MM.1S (cell line): ENCODE data around the gene LDLRAD4.

Experiments used
- EZH2 ChIP-seq: fragments of 300-600 bp; sonication (generic); optimal IDR thresholded peaks from 2 replicates; pipeline ENCODE3; 2017; ENCODE audit warnings: low read depth, mild to moderate bottlenecking, antibody characterized with exemption, low read length, mixed read lengths
- EZH2phosphoT487 ChIP-seq: fragments of 300-600 bp; sonication (generic); IDR thresholded peaks from 2 replicates; pipeline ENCODE4 v1.6.1; 2018; ENCODE audit warnings: antibody characterized with exemption, low read length

DNA sequence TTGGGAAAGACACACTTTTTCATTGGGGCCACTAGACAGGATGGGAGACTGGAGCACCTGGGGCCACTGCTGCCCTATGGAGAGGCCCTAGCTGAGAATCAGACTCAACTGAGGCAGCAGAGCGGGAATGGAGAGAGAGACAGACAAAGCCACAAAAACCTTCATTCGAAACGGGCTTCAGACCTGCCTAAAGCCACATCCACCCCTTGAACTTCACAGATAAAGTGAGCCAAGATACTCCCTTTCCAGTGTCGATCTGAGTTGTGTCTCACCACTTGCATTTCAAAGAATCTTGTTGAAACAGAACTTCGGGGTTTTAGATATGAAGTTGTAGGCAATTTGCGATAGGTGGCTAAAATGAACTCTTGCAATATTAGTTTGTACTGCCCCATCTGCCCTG lies 11.3 kb upstream of the LDLRAD4 start:
- no peak for TF ChIP-seq EZH2phosphoT487
- no peak for TF ChIP-seq EZH2
